Measurements from ENCODE around the gene USP28. TPM values are rescaled to one million over a fixed set of nuclear protein-coding genes. Genes with fewer than 3 reads are reported as not detected.

The USP28 gene
- total and polyA plus RNA-seq, 2 of the 8 experiments (the other 6 are each of a cell fraction or from before 2014, with no cell fraction given) = 82.6 to 119 TPM

DNA sequence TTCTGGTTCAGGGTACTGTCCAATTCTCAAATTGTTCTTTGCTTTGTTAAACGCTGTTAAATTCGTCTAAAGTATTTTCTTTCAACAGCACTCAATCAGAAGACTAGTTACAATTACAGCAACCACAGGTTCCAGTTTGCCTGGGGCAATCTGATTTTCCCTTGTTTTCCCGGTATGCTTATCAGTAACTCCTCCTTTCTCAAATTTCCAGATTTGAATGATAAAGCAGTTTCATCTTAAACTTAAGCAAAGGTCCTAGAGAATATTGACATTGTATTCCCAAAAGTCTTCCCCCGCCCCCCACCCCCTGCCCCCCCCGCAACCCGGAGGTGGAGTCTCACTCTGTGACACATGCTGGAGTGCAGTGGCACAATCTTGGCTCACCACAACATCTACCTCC lies 10.5 kb upstream of the USP28 start:
- Histone ChIP-seq H4K5ac (ENCODE audit: insufficient read length, low read depth, low read length) (peak overlapping the region; percentile 52), H2BK5ac (ENCODE audit: low read depth, low read length) (no peak overlapping the region), H3K9me3 (ENCODE audit: insufficient read depth in 2 of 2, low read depth in 1 of 2, low read length in 1 of 2) (no peaks in the 10 kb centered on the region), H2BK120ac (replicated peaks; ENCODE audit: low read depth, low read length) (no peak overlapping the region), H3K27me3 (replicated peaks in 1 of 4; ENCODE audit: control insufficient read depth in 3 of 4, extremely low read depth in 1 of 4, insufficient read depth in 3 of 4, low read length in 3 of 4) (no peaks in the 10 kb centered on the region), H2BK12ac (ENCODE audit: low read depth, low read length) (no peak overlapping the region), H3K4me3 (ENCODE audit: extremely low read depth in 1 of 4, insufficient read depth in 2 of 4, low read depth in 3 of 4, low read length in 4 of 4) (no peak overlapping the region), H2AK5ac (ENCODE audit: low read depth, low read length) (no peak overlapping the region), H3K79me1 (ENCODE audit: low read depth, low read length) (no peaks in the 10 kb centered on the region), H2BK15ac (ENCODE audit: low read length) (no peak overlapping the region), H3K14ac (ENCODE audit: insufficient read length) (no peak overlapping the region), H2BK20ac (ENCODE audit: low read length) (no peak overlapping the region), H3K56ac (replicated peaks; ENCODE audit: insufficient read length, low read depth, low read length) (no peak overlapping the region), H4K91ac (replicated peaks; ENCODE audit: insufficient read length, low read length) (no peak overlapping the region), H3K36me3 (ENCODE audit: control insufficient read depth in 2 of 4, insufficient read depth in 4 of 4, low read length in 3 of 4) (no peaks in the 10 kb centered on the region), H3K23ac (ENCODE audit: insufficient read length) (no peak overlapping the region), H3K9ac (replicated peaks in 1 of 4; ENCODE audit: extremely low read depth in 1 of 4, low read depth in 3 of 4, low read length in 3 of 4) (no peak overlapping the region), H4K20me1 (replicated peaks in 1 of 2; ENCODE audit: control insufficient read depth in 1 of 2, insufficient read depth in 2 of 2, low read length in 2 of 2) (no peaks in the 10 kb centered on the region), H3K79me2 (ENCODE audit: control insufficient read depth in 1 of 2, insufficient read depth in 2 of 2, low read length in 2 of 2) (no peaks in the 10 kb centered on the region), H2AFZ (ENCODE audit: low read length) (no peak overlapping the region), H3K4me2 (ENCODE audit: insufficient read depth in 1 of 2, low read depth in 2 of 2, low read length in 2 of 2) (no peak overlapping the region), H3K23me2 (ENCODE audit: low read depth, low read length) (no peaks in the 10 kb centered on the region), H4K8ac (ENCODE audit: extremely low read depth, insufficient read depth, low read length) (no peak overlapping the region), H3K4ac (replicated peaks; ENCODE audit: insufficient read length, low read depth, low read length) (no peak overlapping the region), H3K18ac (ENCODE audit: extremely low read depth, low read length) (no peak overlapping the region), H3K4me1 (replicated peaks in 1 of 4; ENCODE audit: control insufficient read depth in 3 of 4, insufficient read depth in 4 of 4, low read length in 3 of 4) (peaks cover 0 to 8% (median 0%) of the 10 kb centered on the region in 4 experiments; a peak in 2 of 7 replicates), H3K27ac (ENCODE audit: low read depth, low read length) (no peak overlapping the region)
- WGBS, 2 experiments (ENCODE audit: extremely low coverage in 1 of 2, insufficient coverage in 1 of 2, insufficient read length in 1 of 2, insufficient replicate concordance in 2 of 2, low coverage in 1 of 2, low lambda C conversion rate in 2 of 2, missing lambda C conversion rate in 1 of 2) = 70% methylated on average over 6 of the region's 6 CpGs; no CpG with 5 or more reads in 1 of the 2 experiments
- ChIA-PET CTCF (ENCODE audit: partially characterized antibody) (interaction anchor here (3.3 to 4.7 kb wide), 2 partner anchors 10 to 376 kb away, joined by 10 to 39 read pairs; no protein-coding TSS in a partner anchor), POLR2A (ENCODE audit: partially characterized antibody) (no interaction called here)
- DNase-seq (ENCODE audit: low read depth in 1 of 2, low spot score in 2 of 2) = no peak
- FAIRE-seq = no peak
- TF ChIP-seq HDAC2 (IDR thresholded peaks at IDR 0.05; ENCODE audit: borderline replicate concordance in 1 of 2, low read depth in 2 of 2, low read length in 2 of 2) (no peak), RAD21 (IDR thresholded peaks at IDR 0.05 in 1 of 2, conservative IDR thresholded peaks at IDR 0.05 in 1 of 2; ENCODE audit: low read depth in 2 of 2, low read length in 2 of 2) (no peak), EGR1 (IDR thresholded peaks at IDR 0.05; ENCODE audit: borderline replicate concordance, low read depth, low read length) (no peak), NANOG (IDR thresholded peaks at IDR 0.05; ENCODE audit: insufficient read depth, low read depth, low read length, poor library complexity, severe bottlenecking) (no peak), JUN (IDR thresholded peaks at IDR 0.05; ENCODE audit: low read depth, low read length) (no peak), BACH1 (IDR thresholded peaks at IDR 0.05; ENCODE audit: low read length) (no peak), NRF1 (IDR thresholded peaks at IDR 0.05; ENCODE audit: low read depth, low read length) (no peak), RBBP5 (IDR thresholded peaks at IDR 0.05; ENCODE audit: borderline replicate concordance, low read depth, low read length) (no peak), HDAC6 (IDR thresholded peaks at IDR 0.05; ENCODE audit: low read depth, low read length) (no peak), FOSL1 (IDR thresholded peaks at IDR 0.05; ENCODE audit: insufficient read depth, low read depth, low read length) (no peak)
- TF ChIP-seq, protein P1, sequence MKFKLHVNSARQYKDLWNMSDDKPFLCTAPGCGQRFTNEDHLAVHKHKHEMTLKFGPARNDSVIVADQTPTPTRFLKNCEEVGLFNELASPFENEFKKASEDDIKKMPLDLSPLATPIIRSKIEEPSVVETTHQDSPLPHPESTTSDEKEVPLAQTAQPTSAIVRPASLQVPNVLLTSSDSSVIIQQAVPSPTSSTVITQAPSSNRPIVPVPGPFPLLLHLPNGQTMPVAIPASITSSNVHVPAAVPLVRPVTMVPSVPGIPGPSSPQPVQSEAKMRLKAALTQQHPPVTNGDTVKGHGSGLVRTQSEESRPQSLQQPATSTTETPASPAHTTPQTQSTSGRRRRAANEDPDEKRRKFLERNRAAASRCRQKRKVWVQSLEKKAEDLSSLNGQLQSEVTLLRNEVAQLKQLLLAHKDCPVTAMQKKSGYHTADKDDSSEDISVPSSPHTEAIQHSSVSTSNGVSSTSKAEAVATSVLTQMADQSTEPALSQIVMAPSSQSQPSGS (IDR thresholded peaks at IDR 0.05; ENCODE audit: low read length) = no peak
- TF ChIP-seq, protein P2, sequence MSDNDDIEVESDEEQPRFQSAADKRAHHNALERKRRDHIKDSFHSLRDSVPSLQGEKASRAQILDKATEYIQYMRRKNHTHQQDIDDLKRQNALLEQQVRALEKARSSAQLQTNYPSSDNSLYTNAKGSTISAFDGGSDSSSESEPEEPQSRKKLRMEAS (IDR thresholded peaks at IDR 0.05) = no peak

All from H1 (cell line).